T-helper 1 cell (primary cell): ENCODE measurements around the gene ADAMTS17.

ENCODE experiments used
- DNase-seq, 5 donors: peaks; one replicate each; pipeline ENCODE4 v3.0.0-alpha.2; 2012 to 2020

Gene ADAMTS17

DNA sequence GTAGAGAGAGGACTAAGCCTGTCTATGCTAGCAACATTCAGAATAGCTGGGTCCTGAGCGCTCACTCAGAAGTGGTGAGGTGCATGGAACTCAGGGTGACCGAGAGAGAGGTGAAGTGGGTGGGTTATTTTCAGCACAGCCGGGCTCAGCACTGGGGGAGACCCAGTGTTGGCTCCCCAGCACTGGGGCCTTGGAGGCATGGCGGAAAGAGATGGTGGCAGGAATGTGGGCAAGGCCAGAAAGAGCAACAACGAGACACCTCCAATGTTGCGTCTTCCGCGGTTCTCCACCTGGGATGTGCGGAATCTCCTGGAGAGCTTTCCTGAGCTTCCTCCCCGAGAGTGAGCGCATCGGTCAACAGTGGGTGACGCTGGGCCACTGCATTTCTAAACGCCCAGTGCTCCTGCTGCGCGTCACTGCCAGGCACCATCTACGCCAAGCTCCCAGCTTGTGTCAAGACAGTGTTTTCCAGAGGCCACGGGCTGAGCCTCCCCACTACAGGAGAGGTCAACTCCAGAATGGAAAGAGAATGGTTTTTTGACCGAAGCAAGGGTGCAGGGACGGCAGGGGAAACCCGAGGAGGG is 148.4 kb downstream of the ADAMTS17 start:
- DNase-seq = no peak

DNA sequence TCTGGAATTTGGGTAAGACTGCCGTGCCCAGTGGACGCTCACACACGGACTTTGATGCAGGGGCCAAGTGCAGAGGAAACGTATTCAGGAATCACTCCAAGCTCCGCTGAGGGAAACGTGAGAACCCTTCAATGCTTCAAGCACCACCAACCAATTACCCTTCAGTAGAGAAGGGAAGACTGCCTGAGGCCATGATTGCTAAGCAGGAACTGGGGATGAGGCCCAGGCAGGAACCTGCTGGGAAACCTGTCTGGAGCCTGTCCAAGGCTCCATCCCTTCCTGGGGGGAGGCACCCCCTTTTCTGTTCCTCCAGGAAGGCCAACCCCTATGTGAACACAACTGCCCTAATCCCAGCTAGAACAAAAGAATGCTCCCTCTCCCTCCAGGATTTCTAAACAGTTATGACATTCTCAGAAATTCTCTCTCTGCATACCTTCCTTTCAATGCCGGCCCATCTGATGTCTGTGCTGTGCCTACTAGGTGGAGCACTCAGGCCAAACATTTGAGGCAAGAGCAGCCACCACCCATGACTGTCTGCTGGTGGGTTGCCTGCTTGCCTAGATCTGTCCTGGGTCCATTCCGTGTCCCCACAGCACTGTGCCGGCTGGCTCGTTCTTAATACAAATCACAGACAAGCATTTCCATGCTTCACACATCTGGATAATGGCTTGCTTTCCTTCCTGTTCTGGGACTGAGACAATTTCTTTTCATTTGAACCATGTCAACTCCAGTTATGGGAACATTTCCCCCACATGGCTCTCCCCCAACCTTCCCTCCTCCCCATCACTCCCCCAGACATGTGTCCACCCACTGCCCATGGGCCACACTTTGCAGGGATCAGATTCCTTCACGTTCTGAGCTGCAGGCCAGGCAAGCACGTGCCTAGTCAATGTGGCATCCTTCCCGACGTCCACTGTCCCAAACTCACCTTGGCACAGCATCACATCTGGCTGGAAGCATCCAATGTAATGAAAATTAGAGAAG is 149.4 kb downstream of the ADAMTS17 start:
- DNase-seq = no peak

DNA sequence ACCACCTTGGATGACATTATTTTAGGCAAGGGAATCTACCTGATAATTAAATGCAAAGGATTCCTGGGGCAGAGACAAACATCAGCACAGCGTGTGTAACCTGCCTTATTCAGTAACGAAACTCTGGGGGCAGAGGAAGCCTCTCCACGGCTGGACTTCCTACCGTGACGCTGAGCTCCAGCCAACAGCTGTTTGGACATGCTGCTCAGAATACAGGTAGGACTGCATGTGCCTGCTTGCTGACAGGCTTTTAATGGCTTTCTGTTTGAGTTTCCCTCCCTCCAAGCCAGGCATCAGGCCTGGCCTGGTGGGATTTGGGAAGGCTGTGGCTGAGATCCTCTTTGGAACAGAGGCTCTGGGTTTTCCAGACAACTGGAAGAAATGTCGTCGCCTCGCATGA is 150.6 kb downstream of the ADAMTS17 start:
- DNase-seq = no peak

DNA sequence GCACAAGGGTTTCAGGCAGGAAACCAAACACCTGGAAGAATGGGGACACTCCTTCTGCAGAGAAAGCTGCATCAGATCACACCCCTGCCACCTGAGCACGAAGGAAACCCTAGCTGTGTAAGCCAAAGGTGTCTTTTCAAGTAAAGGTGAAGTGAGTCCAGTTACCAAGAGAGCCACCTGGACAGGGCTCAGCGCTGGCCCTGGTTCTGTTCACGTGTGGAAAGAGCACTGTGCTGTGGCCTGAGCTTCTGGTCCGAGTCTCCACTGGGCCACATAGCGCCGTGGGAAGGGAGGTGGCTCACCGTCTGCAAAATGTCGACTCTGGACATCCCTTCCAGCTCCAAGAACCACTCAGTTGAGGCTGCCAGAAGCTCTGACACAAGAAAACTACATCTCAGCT is 151.1 kb downstream of the ADAMTS17 start:
- no peak for DNase-seq

GRCh38 chr15:100189849-100190248 is 151.9 kb downstream of the ADAMTS17 start:
- no peak for DNase-seq

DNA sequence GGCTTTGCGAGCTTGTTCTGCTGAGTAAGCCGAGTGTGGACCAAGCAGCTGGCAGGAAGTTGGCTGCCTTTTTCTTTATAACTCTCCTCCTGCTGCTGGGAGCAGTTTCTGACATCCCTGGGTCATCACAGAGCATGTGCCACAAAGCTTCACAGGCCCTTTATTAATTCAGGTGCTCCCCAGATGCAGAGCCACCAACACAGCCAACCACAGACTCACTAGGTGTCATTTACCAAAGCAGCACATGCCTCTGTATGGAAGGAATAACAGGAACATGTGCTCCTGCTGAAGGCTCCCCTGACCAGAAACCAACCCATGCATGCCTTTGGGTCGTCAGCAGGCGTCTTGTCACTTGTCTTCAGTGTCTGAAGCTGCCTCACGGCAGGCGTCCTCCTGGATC is 152.5 kb downstream of the ADAMTS17 start:
- no peak for DNase-seq

GRCh38 chr15:100187677-100188076 is 154.1 kb downstream of the ADAMTS17 start:
- DNase-seq = no peak

GRCh38 chr15:100186960-100187359 is 154.8 kb downstream of the ADAMTS17 start:
- DNase-seq = no peak

- DNase-seq = no peak
Measured at GRCh38 chr15:100186366-100186765, 155.4 kb downstream of the ADAMTS17 start.

- DNase-seq = no peak
Measured at GRCh38 chr15:100183921-100184495, 157.8 kb downstream of the ADAMTS17 start.

DNA sequence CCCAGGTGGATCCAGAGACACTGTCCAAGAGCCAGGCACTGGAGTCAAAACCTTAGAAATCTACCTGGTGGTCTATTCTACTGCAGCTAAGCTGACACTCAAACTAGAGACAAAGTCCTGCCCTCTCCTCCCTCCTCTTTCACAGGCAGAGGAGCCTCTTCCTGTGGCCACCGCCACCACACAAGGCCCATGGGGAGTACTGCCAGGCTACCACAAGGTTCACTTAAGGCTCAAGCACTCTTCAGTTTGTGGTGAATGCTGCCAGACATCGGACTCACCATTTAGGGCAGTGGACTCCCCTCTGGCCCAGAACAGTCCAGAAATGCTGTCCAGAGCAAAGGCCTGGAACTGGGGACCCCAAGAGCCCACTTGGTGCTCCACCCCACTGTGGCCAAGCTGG is 160.9 kb downstream of the ADAMTS17 start:
- DNase-seq = no peak

- no peak for DNase-seq
Measured at GRCh38 chr15:100175406-100176114, 166.2 kb downstream of the ADAMTS17 start.

GRCh38 chr15:100174904-100175275 is 166.9 kb downstream of the ADAMTS17 start:
- no peak for DNase-seq

- no peak for DNase-seq
Measured at GRCh38 chr15:100174159-100174903, 167.4 kb downstream of the ADAMTS17 start.

DNA sequence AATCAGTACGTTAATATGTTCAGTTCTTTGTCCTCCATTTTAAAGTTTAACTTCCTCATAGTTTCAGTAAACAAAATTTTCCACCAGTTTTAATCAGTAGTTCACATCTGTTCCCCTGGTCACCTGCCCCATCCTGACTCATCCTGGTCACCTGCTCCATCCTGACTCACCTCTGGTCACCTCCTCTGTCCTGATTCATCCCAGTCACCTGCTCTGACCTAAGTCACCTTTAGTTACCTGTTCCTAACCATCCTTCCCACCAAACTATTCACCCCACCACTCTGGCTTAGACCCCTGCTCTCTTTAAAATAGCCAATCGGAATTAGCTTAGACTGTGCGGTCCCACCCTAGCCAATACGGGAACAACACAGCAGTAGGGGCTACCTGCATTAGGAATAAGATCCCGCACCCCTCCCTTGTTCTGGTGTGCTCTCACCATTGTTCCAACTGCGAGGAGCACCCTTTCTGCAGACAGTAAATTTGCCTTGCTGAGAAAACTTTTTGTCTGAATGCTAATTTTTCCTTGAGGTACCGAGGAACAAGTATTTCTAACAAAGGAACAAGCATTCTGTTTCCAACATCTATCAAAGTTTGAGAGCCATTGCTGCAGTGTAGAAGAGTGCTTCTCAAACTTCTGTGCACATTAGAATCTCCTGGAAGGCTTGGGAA is 169.3 kb downstream of the ADAMTS17 start:
- no peak for DNase-seq

DNA sequence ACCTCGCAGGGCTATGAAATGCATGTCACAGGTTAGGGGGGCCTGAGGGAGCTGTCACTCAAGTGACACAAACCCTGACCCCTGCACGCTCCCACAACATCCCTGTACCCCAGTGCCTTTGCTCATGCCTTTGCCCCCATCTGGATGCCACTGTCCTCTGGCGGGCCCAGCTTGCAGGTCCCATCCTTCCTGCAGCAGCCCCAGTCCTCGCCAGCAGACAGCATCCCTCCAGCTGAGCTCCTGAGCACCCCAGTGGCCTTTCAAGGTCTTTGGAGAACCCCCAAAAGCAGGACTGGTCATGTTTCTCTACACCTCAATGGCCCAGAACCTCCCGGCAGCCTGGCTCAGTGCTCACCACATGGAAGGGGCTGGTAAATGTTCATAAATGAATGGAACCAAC is 170.4 kb downstream of the ADAMTS17 start:
- no peak for DNase-seq

DNA sequence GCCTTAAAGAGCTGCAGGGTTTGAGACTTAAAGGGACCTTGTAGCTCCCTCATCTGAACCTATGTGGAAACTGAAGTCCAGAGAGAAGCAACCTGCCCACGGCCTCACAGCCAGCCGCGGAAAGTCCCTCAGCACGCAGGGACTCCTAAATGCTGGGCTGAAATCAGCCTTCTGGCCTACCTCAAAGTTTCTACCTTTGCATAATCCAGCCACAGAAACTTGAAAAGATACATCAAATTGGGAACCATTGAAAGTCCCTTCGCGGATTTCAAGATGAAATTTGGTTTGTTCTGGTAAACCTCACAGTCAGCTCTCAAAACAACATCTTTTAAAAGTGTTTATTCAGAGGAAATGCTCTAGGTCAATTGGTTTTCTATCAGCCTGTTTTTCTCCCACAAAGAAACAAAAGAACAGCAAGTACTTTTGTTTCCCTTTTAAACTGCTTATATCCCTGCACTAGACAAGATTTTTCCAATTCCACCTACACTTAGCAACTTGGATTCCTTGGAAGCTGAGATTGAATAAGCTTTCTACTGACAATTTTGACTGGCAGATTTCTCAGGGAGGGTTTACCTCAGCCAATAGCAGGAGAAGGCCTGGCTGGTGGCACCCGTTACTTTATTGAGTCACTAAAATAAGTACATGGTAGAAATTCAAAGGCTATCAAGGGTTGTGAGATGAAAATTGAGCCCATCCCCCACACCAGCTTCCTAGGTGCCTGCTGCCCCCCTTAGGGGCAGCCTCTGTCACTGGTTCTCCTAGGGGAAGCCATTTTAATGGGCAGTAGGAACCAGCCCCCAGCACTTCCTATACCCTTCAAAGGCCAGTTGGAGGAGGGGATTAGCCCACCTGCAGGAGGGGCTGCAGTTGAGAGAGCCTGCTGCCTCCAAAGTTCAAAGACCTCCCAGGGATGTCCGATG is 171.2 kb downstream of the ADAMTS17 start:
- DNase-seq = peak in 1 of 5 donors; percentile 33

GRCh38 chr15:100169615-100170290 is 172.0 kb downstream of the ADAMTS17 start:
- DNase-seq = no peak

- DNase-seq = no peak
Measured at GRCh38 chr15:100168787-100169186, 173.0 kb downstream of the ADAMTS17 start.

DNA sequence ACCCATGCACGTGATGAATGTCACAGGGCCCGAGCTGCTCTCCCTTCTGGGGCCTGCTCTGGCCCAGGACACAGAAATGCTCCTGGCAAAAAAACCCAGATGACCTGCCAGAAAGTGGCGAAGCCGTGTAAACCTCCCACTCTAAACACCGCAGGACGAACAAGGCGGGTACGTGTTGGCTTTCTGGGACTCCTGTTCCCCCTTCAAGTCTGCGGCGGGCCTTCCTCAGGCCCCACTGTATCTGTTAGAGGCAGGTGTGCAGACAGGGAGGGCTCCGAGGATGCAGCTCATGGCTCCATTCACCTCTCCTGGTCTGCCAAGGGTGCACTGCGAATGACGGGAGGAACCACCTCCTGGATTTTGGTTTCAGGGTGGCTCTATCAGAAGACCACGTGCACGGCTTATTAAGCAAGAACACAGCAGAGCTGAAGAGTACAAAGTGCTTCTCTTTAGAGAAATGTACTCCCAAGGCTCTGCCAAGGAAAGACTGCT is 173.8 kb downstream of the ADAMTS17 start:
- no peak for DNase-seq
